ENCODE results near the gene ZNF554.
"Not testable (repeated sequence)": the region's sequence is repeated elsewhere in the genome, so short reads cannot be mapped to it uniquely, and the experiment has no call there.

ZNF554 gene

DNA sequence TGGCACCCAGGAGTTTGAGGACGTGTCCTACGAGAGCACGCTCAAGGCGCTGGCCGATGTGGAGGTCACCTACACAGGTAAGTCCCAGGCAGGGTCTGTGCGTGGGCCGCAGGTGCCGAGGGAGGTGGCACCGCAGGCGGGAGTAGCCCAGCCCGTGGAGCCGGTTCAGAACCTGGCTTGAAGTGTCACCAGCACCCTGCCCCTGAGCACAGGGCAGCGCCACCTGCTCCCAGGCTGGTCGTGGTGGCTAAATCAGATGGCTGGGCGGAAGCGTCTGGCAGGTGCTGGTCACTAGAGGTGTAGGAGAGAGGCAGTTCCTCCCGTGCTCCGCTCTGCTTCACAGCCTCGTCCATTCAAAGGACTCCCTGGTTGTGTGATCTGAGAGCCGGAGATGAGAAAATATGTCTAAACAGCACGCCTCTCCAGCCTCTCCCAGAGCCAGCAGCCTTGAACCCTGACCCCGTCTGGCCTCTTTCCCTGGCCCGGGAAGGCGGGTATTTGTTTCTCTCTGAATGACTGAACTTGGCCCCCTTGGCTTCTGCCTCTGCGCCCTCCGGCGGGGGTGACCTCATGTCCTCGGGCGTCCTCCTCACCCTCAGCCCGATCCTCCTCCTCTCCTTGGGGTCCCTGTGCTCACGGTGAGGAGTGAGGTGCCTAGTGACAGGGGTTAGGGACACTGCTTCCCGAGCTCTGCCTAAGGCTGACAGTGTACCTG, 29.0 kb upstream of the ZNF554 start:
- no peak for DNase-seq (ENCODE audit: low read depth)

DNA sequence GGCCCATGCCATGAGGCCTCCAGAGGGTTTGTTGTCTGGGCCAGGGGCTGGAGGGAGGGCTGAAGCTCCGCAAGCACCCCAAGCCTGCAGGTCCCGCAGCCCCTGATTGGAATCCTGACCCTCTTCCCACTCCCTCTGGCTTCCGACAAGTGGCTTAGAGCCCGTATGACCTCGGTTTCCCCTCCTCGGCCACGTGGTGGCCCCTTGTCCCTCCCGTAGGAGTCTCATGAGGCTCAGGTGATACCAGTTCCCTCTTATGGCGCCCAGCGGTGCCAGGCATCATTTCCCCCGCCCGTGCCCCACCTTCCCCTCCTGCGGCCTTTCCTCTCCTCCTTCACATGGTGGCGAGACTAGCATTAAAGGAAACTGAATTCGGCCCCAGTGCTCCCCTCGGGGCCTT, 28.2 kb upstream of the ZNF554 start:
- DNase-seq (ENCODE audit: low read depth) = no peak

GRCh38 chr19:2791876-2792275, 27.8 kb upstream of the ZNF554 start:
- no peak for DNase-seq (ENCODE audit: low read depth)

GRCh38 chr19:2792666-2793065, 27.0 kb upstream of the ZNF554 start:
- DNase-seq (ENCODE audit: low read depth) = not testable (repeated sequence)

GRCh38 chr19:2793126-2793525, 26.5 kb upstream of the ZNF554 start:
- no peak for DNase-seq (ENCODE audit: low read depth)

DNA sequence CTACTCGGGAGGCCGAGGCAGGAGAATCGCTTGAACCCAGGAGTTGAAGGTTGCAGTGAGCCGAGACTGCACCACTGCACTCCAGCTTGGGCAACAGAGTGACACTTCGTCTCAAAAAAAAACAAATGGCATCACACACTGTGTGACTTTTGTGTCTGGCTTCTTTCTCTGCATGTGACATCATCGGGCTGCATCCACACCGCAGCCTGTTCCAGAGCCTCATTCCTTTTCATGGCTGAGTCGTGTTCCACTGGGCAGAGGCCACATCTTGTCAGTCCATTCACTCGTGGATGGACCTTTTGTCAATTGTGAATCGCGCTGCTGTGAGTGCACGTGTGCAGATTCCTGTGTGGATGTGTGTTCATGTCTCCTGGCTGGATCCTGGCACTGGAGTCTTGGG, 26.1 kb upstream of the ZNF554 start:
- no peak for DNase-seq (ENCODE audit: low read depth)

GRCh38 chr19:2795827-2796658, 23.6 kb upstream of the ZNF554 start:
- no peak for DNase-seq (ENCODE audit: low read depth)

GRCh38 chr19:2796659-2797266, 22.9 kb upstream of the ZNF554 start:
- no peak for DNase-seq (ENCODE audit: low read depth)

- DNase-seq (ENCODE audit: low read depth) = no peak
These were observed 22.4 kb upstream of the ZNF554 start for GRCh38 chr19:2797280-2797679.

- DNase-seq (ENCODE audit: low read depth) = no peak
These were observed 21.4 kb upstream of the ZNF554 start for GRCh38 chr19:2798158-2798685.

- no peak for DNase-seq (ENCODE audit: low read depth)
These were observed 20.9 kb upstream of the ZNF554 start for GRCh38 chr19:2798733-2799132.

DNA sequence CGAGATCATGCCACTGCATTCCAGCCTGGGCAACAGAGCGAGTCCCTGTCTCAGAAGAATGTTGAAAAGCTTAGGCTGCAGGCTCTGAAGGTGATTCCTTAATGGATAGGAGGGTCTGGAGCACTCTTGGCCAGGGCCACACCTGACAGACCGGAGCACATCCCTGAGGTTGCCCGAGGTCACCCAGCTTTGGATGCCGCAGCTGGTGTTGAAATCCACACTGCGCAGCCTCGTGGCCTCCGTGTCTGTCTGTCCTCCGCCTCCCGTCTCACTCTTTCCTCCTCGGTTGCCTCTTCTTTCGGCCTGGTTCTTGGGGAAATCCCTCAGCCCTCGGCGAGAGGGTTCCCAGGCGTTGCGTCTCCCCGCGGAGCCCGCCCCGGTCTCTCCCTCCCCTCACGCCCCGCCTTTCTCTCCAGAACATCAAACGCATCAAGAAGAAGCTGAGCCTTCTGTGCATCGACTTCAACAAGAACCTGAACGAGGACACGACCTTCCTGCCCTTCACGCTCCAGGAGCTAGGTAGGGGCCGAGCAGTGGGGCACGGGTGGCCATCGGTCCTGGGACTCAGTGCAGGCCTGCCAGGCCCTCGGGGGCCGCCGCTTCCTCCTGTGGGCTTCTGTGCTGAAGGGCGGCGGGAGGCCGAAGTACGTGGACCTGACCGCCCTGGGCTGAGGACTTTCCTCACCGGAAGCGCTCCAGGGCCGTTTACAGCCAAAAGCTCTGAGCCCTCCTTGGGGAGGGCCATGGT, 20.2 kb upstream of the ZNF554 start:
- no peak for DNase-seq (ENCODE audit: low read depth)

DNA sequence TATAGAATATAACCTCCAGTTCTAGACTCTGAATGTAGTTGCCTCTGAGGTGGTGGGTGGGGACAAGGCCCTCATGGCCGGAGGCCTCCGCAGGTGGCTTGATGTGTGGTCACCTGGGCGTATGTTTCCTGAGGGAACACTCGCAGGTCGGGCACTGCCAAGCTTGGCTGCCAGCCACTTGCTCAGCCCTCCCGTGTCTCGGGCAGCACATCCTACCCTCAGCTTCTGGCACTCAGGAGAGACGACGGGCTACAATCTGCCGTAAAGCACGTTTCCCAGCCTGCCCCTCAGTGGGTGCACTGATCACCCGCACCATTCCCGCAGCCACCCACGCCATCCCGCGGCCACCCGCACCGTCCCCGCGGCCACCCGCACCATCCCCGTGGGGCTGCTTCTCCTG, 19.2 kb upstream of the ZNF554 start:
- DNase-seq (ENCODE audit: low read depth) = no peak

- DNase-seq (ENCODE audit: low read depth) = no peak
These were observed 16.8 kb upstream of the ZNF554 start for GRCh38 chr19:2802826-2803225.

- DNase-seq (ENCODE audit: low read depth) = no peak
These were observed 16.0 kb upstream of the ZNF554 start for GRCh38 chr19:2803486-2804155.

DNA sequence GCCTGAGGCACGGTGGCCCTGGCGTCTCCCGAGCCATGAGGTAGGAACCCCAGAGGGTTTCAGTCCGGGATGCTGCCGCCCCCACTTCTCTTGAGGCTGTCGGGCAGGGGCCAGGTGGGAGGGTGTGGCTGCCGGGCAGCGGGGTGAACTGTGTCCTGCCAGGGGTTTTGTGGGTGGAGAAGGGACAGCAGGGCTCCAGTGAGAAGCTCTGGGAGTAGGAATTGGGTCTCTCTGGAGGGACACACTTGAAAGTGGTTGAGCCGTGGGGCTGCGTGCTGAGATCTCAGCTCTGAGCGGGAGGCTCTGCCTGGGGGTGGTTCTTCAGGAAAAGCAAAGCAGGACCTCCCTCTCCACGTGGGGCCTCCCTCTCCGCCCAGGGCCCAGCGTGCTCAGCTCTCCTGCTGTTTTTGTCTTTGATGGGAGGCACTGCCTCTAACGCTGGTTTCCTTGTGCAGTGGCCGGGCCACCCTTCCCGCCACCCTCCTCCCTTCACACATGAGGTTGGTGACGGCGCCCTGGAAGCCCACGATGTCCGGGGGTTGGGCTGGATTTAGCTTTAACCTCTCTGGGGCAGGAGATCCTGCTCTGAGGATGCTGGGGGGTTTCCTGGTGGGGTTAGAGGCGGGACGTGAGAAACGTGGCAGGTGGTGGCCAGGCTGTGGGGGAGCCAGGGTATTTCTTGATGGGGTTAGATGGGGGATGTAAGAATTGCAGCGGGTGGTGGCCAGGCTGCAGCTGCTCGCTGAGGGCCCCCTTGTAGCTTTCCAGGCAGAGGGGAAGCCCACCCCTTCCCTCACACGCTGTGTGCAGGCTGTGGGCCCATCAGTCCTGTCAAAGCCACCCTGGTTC, 15.3 kb upstream of the ZNF554 start:
- DNase-seq (ENCODE audit: low read depth) = no peak

GRCh38 chr19:2805261-2805900, 14.3 kb upstream of the ZNF554 start:
- DNase-seq (ENCODE audit: low read depth) = no peak

- DNase-seq (ENCODE audit: low read depth) = no peak
These were observed 13.5 kb upstream of the ZNF554 start for GRCh38 chr19:2805991-2806649.

DNA sequence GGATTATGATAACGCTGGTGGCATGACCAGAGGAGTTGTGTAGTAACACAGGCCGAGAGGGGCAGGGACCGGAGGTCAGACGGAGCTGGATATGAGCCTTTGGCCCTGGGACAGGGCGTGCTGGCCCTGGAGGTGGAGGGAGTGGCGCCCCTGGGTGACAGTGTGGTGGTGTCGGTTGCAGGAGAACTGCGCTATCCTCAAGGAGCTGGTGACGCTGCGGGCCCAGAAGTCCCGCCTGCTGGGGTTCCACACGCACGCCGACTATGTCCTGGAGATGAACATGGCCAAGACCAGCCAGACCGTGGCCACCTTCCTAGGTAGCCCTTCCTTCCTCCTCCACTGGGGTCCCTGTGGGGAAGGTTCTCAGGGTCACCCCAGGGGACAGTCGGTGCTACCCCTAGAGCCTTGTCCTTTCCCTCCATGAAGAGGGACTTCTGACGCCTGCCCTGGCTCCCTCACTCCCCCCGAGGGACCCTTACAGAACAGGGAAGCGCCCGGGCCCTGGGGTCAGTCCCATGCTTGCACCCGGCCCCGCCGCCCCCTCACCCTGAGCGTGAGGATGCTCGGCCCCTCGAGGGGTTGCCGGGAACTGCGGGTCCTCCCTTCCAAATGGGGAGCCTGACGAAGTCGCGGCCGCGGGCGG, 12.8 kb upstream of the ZNF554 start:
- no peak for DNase-seq (ENCODE audit: low read depth)
